Measurements from ENCODE around the gene PRKAG2.

PRKAG2 gene

GRCh38 chr7:151792636-151793035, 84.3 kb downstream of the PRKAG2 start:
- H3K4me3 ChIP-seq (ENCODE audit: low read length), result no peak overlapping the region
- peaks cover 5% of the 10 kb centered on the region for H3K36me3 ChIP-seq (ENCODE audit: control insufficient read depth, insufficient read depth, low read length)
- H3K27me3 ChIP-seq (ENCODE audit: control insufficient read depth, insufficient read depth, low read length), result no peaks in the 10 kb centered on the region
- H3K9ac ChIP-seq (ENCODE audit: low read length), result no peak overlapping the region
- no peaks in the 10 kb centered on the region for H3K9me3 ChIP-seq (ENCODE audit: control insufficient read depth, low read length)
- H3K4me1 ChIP-seq (ENCODE audit: control insufficient read depth, insufficient read depth, low read length), result peaks cover 39% of the 10 kb centered on the region

GRCh38 chr7:151792086-151792485, 84.8 kb downstream of the PRKAG2 start:
- H3K9me3 ChIP-seq (ENCODE audit: control insufficient read depth, low read length), result no peaks in the 10 kb centered on the region
- no peak overlapping the region for H3K9ac ChIP-seq (ENCODE audit: low read length)
- H3K36me3 ChIP-seq (ENCODE audit: control insufficient read depth, insufficient read depth, low read length), result peaks cover 5% of the 10 kb centered on the region
- H3K4me1 ChIP-seq (ENCODE audit: control insufficient read depth, insufficient read depth, low read length), result peaks cover 33% of the 10 kb centered on the region
- no peak overlapping the region for H3K4me3 ChIP-seq (ENCODE audit: low read length)
- H3K27me3 ChIP-seq (ENCODE audit: control insufficient read depth, insufficient read depth, low read length), result no peaks in the 10 kb centered on the region

- Histone ChIP-seq H3K9ac (ENCODE audit: low read length) (no peak overlapping the region), H3K36me3 (ENCODE audit: control insufficient read depth, insufficient read depth, low read length) (peaks cover 5% of the 10 kb centered on the region), H3K4me3 (ENCODE audit: low read length) (no peak overlapping the region), H3K27me3 (ENCODE audit: control insufficient read depth, insufficient read depth, low read length) (no peaks in the 10 kb centered on the region), H3K9me3 (ENCODE audit: control insufficient read depth, low read length) (no peaks in the 10 kb centered on the region), H3K4me1 (ENCODE audit: control insufficient read depth, insufficient read depth, low read length) (peaks cover 23% of the 10 kb centered on the region)
These were observed 85.9 kb downstream of the PRKAG2 start for GRCh38 chr7:151790830-151791620.

- Histone ChIP-seq H3K4me1 (ENCODE audit: control insufficient read depth, insufficient read depth, low read length) (peaks cover 21% of the 10 kb centered on the region), H3K9ac (ENCODE audit: low read length) (no peak overlapping the region), H3K27me3 (ENCODE audit: control insufficient read depth, insufficient read depth, low read length) (no peaks in the 10 kb centered on the region), H3K9me3 (ENCODE audit: control insufficient read depth, low read length) (no peaks in the 10 kb centered on the region), H3K36me3 (ENCODE audit: control insufficient read depth, insufficient read depth, low read length) (peaks cover 5% of the 10 kb centered on the region), H3K4me3 (ENCODE audit: low read length) (no peak overlapping the region)
These were observed 86.7 kb downstream of the PRKAG2 start for GRCh38 chr7:151790095-151790829.

- no peaks in the 10 kb centered on the region for H3K27me3 ChIP-seq (ENCODE audit: control insufficient read depth, insufficient read depth, low read length)
- H3K4me1 ChIP-seq (ENCODE audit: control insufficient read depth, insufficient read depth, low read length), result peaks cover 16% of the 10 kb centered on the region
- H3K9me3 ChIP-seq (ENCODE audit: control insufficient read depth, low read length), result no peaks in the 10 kb centered on the region
- no peaks in the 10 kb centered on the region for H3K36me3 ChIP-seq (ENCODE audit: control insufficient read depth, insufficient read depth, low read length)
- H3K4me3 ChIP-seq (ENCODE audit: low read length), result no peak overlapping the region
- H3K9ac ChIP-seq (ENCODE audit: low read length), result no peak overlapping the region
These were observed 87.5 kb downstream of the PRKAG2 start for GRCh38 chr7:151789380-151789947.

- H3K27me3 ChIP-seq (ENCODE audit: control insufficient read depth, insufficient read depth, low read length), result no peaks in the 10 kb centered on the region
- H3K9ac ChIP-seq (ENCODE audit: low read length), result no peak overlapping the region
- H3K4me3 ChIP-seq (ENCODE audit: low read length), result no peak overlapping the region
- no peaks in the 10 kb centered on the region for H3K9me3 ChIP-seq (ENCODE audit: control insufficient read depth, low read length)
- no peaks in the 10 kb centered on the region for H3K36me3 ChIP-seq (ENCODE audit: control insufficient read depth, insufficient read depth, low read length)
- peaks cover 14% of the 10 kb centered on the region for H3K4me1 ChIP-seq (ENCODE audit: control insufficient read depth, insufficient read depth, low read length)
These were observed 89.6 kb downstream of the PRKAG2 start for GRCh38 chr7:151787348-151787747.

GRCh38 chr7:151786936-151787335, 90.0 kb downstream of the PRKAG2 start:
- Histone ChIP-seq H3K27me3 (ENCODE audit: control insufficient read depth, insufficient read depth, low read length) (no peaks in the 10 kb centered on the region), H3K9ac (ENCODE audit: low read length) (no peak overlapping the region), H3K4me3 (ENCODE audit: low read length) (no peak overlapping the region), H3K9me3 (ENCODE audit: control insufficient read depth, low read length) (no peaks in the 10 kb centered on the region), H3K4me1 (ENCODE audit: control insufficient read depth, insufficient read depth, low read length) (peaks cover 14% of the 10 kb centered on the region), H3K36me3 (ENCODE audit: control insufficient read depth, insufficient read depth, low read length) (no peaks in the 10 kb centered on the region)

GRCh38 chr7:151786241-151786640, 90.7 kb downstream of the PRKAG2 start:
- Histone ChIP-seq H3K4me3 (ENCODE audit: low read length) (no peak overlapping the region), H3K9ac (ENCODE audit: low read length) (no peak overlapping the region), H3K4me1 (ENCODE audit: control insufficient read depth, insufficient read depth, low read length) (peaks cover 14% of the 10 kb centered on the region), H3K36me3 (ENCODE audit: control insufficient read depth, insufficient read depth, low read length) (no peaks in the 10 kb centered on the region), H3K27me3 (ENCODE audit: control insufficient read depth, insufficient read depth, low read length) (no peaks in the 10 kb centered on the region), H3K9me3 (ENCODE audit: control insufficient read depth, low read length) (no peaks in the 10 kb centered on the region)

- Histone ChIP-seq H3K27me3 (ENCODE audit: control insufficient read depth, insufficient read depth, low read length) (no peaks in the 10 kb centered on the region), H3K4me3 (ENCODE audit: low read length) (no peak overlapping the region), H3K36me3 (ENCODE audit: control insufficient read depth, insufficient read depth, low read length) (peaks cover 2% of the 10 kb centered on the region)
These were observed 91.3 kb downstream of the PRKAG2 start for GRCh38 chr7:151785681-151785965.

GRCh38 chr7:151784853-151785680, 91.8 kb downstream of the PRKAG2 start:
- H3K36me3 ChIP-seq (ENCODE audit: control insufficient read depth, insufficient read depth, low read length), result peaks cover 4% of the 10 kb centered on the region
- no peaks in the 10 kb centered on the region for H3K27me3 ChIP-seq (ENCODE audit: control insufficient read depth, insufficient read depth, low read length)
- H3K9me3 ChIP-seq (ENCODE audit: control insufficient read depth, low read length), result no peaks in the 10 kb centered on the region
- H3K9ac ChIP-seq (ENCODE audit: low read length), result no peak overlapping the region
- peaks cover 14% of the 10 kb centered on the region for H3K4me1 ChIP-seq (ENCODE audit: control insufficient read depth, insufficient read depth, low read length)
- no peak overlapping the region for H3K4me3 ChIP-seq (ENCODE audit: low read length)

More at GRCh38 chr7:151785681-151785965, 91.3 kb downstream of the PRKAG2 start:
- no peak overlapping the region for H3K9ac ChIP-seq (ENCODE audit: low read length)
- H3K9me3 ChIP-seq (ENCODE audit: control insufficient read depth, low read length), result no peaks in the 10 kb centered on the region
- peaks cover 14% of the 10 kb centered on the region for H3K4me1 ChIP-seq (ENCODE audit: control insufficient read depth, insufficient read depth, low read length)

GRCh38 chr7:151783958-151784575, 92.8 kb downstream of the PRKAG2 start:
- Histone ChIP-seq H3K9ac (ENCODE audit: low read length) (no peak overlapping the region), H3K4me1 (ENCODE audit: control insufficient read depth, insufficient read depth, low read length) (peaks cover 14% of the 10 kb centered on the region), H3K27me3 (ENCODE audit: control insufficient read depth, insufficient read depth, low read length) (no peaks in the 10 kb centered on the region), H3K9me3 (ENCODE audit: control insufficient read depth, low read length) (no peaks in the 10 kb centered on the region), H3K4me3 (ENCODE audit: low read length) (no peak overlapping the region), H3K36me3 (ENCODE audit: control insufficient read depth, insufficient read depth, low read length) (peaks cover 4% of the 10 kb centered on the region)

All from mucosa of stomach (tissue), 1 donor.